NCI-H82 treated with DMSO at 0.1 percent for 48 hours (cell line): ENCODE data around the gene NFAT5.
A peak's percentile ranks its signal among the peaks of the same experiment; 100 is the strongest.
"Not testable (repeated sequence)": the region's sequence is repeated elsewhere in the genome, so short reads cannot be mapped to it uniquely, and the experiment has no call there.

Experiments used
- DNase-seq: peaks from one replicate; lab custom pipeline; 2025; ENCODE audit not compliant: unreplicated experiment; lab: John Stamatoyannopoulos, UW

NFAT5 gene

DNA sequence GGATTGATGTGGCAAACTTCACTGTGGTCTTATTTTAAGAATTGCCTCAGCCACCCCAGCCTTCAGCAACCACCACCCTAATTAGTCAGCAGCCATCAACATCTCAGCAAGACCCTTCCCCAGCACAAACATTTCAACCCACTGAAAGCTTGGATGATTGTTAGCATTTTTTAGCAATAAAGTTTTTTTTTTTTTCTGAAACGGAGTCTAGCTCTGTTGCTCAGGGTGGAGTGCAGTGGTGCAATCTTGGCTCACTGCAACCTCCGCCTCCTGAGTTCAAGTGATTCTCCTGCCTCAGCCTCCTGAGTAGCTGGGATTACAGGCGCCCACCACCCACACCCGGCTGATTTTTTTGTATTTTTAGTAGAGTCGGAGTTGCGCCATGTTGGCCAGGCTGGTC is 19.1 kb upstream of the NFAT5 start:
- not testable (repeated sequence) for DNase-seq

DNA sequence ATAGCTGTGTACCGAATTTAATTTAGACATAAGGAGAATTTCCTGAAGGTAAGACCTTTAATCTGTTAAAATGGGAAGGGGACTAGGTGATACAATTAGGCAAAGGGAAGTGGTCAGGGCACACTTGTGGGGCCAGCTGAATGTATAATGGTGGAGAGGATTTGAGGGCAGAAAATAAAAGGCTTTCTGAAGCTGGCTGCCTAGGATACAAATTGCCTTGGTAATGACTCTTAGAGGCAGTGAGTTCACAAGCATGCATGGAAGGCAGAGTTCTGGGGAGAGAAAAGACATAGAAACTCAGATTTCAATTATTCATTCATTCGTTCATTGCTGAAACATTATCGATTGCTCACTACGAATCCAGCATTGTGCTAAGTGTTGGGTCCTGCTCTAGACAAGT is 12.4 kb upstream of the NFAT5 start:
- no peak for DNase-seq

DNA sequence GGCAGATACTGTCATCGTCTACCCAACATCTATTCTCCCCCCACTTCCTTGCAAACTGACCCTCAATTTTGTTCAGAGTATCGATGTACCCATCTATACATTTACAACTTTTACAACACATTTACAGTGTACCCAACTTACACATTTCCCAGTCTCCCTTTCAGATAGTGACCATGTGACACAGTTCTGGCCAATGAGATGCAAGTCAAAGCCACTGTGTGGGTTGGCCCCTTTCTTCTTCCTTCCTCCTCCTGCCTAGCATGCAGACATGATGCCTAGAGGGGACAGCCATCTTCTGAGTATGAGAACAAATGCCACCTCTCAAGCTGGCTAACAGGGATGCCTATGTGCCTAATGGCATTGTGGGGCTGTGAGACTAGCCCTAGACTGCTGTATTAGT is 11.3 kb upstream of the NFAT5 start:
- DNase-seq: no peak

DNA sequence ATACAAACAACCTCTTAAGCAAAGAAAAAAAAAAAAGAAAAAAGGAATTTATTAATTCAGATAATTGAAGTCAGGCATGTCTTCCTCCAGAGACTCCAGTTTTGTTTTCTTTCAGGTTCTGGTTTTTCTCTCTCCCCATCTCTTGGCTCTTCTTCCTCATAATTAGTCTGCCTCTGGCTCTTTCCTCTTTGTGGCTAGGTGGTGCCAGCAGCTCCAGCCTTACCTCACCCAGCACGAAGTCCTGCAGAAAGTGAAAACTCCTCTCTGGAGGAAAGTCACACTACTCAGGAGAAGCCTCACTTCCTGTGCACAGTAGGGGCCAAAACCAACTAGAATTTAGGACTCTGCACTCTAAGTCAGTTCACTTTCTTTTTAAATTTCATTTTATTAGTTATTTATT is 10.3 kb upstream of the NFAT5 start:
- no peak for DNase-seq

DNA sequence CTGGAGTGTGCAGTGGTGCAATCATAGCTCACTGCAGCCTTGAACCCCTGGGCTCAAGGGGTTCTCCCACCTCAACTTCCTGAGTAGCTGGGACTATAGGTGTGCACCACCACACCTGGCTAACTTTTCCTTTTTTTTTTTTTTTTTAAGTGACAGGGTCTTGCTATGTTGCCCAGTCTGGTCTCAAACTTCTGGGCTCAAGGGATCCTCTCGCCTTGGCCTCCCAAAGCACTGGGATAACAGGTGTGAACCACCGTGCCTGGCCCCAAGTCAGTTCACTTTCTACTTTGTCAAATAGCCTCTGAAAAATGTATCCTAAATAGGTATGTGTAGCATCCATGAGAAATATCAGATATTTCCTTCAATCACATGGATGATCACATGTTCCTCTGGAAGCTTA is 9.9 kb upstream of the NFAT5 start:
- DNase-seq: no peak

DNA sequence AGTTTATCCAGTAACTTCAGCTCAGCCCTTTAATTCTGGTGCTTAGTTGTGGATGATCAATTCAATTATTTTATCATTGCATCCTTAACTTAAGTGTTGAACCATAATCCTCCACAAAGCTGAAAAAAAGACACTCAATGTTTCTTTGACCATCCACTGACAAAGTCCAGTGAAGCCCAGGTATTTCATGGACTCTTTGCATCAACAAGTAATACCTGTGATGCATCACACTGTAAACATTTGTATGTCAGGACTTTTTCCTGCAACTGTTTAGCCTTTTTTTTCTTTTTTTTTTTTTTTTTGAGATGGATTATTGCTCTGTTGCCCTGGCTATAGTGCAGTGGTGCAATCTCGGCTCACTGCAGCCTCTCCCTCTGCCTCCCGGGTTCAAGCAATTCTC is 6.6 kb upstream of the NFAT5 start:
- DNase-seq: no peak

DNA sequence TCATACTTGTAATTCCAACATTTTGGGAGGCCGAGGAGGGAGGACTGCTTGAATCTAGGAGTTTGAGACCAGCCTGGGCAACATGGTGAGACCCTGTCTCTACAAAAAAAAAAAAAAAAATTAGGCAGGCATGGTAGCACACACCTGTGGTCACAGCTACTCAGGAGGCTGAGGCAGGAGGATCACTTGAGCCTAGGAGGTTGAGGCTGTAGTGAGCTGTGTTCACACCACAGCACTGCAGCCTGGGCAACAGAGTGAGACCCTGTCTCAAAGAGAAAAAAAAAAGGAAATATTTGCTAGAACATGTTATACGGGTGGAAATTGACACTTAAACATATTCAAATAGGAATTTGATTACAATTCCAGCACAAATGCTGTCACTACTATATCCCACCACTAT is 4.4 kb upstream of the NFAT5 start:
- not testable (repeated sequence) for DNase-seq

DNA sequence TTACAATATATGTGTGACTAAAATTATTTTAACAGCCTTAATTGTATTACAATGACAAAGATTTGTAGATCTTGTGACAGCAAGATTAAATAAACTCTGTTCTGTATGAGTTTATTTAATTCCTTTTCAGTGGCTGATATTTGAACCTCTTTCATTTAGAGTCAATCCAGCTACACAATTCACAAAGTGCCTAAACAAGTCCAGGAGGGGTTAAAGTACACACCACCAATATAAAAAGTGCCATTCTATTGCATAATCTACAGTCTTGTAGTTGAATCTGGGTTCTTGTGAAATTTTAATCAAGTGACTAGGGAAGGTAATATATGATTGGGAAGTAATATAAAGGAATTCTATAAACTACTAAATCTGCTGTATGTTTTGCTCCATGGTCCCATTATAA is 3.9 kb upstream of the NFAT5 start:
- DNase-seq: no peak

DNA sequence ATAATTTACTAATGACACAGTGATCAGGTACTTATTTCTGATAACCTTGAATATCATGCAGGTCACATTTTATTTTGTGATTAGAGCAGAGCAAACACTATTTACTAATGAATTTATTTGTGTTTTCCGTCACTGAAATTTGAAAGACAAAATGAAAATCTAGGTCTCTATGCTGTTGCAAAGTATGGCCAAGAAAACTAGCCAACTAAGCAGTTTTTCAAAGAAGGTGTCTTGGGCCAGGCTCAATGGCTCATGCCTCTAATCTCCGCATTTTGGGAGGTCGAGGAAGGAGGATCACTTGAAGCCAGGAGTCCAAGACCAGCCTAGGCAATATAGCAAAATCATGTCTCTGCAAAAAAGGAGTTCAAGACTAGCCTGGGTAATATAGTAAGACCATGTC is 3.0 kb upstream of the NFAT5 start:
- DNase-seq: no peak

DNA sequence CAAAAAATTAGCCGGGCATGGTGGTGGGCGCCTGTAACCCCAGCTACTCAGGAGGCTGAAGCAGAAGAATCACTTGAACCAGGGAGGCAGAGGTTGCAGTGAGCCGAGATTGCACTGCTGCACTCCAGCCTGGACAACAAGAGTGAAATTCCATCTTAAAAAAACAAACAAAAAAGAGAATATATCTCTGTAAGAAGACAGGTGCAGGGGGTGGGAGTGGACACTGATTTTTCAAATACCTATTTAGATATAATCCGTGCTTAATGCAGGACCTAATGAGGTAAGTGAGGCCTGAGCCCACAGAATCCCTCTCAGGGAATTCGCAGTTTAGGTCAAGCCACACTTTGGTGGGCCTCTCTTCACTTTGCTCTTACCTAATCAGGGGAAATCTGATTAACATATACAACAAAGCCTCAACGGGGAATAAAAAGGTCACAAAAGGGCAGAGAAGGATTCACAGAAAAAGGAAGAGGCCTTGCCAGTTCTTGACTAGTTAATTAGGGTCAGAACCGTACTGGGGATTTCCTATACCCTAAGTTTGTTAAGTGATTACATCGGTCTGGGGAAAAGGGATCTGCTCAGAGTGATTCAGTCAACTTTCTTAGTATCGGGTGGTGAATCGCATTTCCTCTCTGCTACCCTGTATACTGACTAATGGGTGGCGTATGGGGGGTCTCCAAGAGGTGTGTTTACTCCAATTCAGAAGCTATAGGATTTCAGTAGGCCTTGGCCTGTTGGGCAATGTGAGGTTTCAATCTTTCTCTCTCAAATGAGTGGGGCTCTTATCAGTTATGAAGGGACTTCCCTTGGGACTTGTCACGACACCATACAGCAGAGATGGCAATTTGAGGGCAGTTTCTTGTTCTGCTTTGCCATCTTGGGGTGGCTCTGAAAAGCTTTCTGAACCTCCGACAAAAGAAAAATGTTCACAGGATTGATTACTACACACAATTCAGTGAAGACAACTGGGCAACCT is 1.9 kb upstream of the NFAT5 start:
- peak; percentile 94 for DNase-seq

DNA sequence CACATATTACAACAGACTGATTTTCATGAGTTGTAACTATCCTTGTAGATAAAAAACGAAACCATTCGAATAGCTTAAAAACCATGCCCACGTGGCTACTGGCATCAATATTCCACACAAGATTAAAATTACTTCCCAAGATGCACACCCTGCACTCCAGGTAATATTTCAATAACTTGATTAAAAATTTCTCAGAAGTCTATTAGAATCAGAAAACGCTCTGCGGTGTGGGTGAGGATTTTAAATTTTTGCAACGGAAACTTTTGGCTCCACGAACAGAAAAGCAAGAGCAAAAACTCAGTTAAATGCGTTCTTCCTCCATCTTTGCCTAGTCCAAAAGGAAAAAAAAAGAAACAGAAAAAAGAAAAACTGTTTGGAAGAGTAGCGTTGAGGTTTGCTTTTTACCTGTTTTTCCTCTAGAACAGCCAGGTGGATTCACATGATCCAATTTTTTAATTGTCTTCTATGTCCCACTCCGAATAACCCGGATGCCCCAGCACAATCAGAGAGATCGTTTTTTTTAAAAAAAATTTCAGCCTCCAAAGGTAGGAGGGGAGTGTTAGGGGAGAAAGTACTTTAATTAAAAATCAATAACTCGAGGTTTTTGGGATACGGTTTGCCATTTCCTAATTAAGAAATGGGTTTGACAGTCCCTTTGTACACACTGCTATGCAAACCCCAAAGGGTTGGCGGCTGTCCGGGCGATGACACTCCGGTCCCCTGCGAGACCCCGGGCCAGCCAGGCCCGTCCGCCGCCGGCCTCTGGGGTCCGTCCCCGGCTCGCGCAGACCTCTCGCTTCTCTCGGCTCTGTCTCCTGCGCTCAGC is 708 bp upstream of the NFAT5 start:
- no peak for DNase-seq

DNA sequence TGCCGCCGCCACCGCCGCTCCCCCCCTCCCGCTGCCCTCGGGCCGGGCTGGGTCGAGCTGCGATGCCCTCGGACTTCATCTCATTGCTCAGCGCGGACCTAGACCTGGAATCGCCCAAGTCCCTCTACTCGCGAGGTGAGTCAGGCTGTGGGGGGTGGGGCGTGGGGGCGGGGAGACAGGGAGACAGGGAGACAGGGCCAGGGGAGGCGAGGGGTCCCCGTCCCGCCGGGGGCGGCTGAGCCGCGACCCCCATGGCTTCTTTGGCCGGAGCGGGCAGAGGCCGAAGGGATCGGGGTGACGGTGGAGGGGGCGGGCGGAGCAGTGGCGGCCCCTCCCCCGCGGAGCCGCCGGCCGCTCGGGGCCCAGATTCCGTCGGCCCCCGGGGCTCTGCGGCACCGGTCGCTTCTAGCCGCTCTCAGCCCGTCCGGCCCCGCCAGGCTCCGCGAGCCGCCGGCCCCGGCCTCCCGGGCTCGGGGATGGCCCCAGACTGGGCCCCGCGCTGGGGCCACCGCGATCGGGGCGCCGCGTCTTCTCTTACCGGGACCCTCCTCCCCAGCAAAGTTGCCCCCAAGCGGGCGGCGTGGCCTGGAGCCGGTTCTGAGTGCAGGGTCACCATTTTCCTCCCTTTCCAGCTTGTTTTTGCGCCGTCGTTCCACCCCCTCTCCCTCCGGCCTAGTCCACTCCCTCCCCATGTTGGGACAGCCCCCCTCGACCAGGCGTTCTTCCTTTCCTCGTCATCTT is 644 bp downstream of the NFAT5 start:
- DNase-seq: no peak

DNA sequence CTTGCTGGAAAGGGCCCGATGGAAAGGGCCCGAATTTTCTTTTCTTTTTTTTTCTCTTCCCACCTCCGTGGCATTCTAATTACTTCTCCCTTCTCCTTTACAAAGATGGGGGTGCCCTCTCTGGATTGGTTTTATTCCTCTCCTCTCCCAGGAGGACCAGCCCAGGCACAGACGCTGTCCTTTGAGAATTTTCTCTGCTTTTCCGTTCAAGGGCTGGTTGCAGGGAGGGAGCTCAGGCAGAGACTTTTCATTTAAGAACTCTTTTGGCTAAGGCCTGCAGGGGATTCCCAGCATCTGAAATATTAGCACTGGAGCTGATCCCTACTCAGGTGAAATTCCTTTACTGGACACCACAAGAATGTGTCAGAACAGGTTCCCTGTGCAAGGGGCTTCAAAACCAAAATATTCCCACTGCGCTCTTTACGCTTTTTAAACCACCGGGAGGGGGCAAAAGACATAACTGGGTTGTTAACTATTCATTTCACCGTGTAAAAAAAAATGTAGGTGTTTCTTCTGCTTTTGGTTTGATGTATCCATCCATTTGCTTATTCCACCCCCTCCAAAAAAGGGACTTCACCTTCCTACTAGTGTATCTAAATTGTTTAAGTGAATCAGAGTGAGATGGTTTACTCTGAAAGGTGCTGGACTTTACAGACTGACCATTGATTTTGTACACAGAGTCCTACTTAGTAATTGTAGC is 1.4 kb downstream of the NFAT5 start:
- DNase-seq: no peak

DNA sequence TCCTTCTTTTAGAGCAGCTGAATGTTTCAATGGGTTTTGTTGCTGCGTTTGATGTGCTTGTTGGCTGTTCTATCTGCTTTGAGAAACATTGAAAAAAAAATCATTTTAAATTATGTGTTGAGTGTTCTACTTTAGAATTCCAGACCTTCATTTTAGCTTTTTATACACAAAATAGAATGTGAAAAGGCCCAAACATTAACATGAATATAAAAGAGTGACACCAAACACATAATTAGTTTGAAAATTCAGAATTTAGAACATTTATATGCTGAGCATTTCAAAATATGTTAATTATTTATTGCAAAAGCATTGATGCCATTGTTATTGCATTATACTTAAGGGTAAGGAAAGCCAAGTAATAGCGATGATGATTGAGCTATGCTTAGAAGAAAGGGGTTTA is 2.9 kb downstream of the NFAT5 start:
- DNase-seq: no peak

DNA sequence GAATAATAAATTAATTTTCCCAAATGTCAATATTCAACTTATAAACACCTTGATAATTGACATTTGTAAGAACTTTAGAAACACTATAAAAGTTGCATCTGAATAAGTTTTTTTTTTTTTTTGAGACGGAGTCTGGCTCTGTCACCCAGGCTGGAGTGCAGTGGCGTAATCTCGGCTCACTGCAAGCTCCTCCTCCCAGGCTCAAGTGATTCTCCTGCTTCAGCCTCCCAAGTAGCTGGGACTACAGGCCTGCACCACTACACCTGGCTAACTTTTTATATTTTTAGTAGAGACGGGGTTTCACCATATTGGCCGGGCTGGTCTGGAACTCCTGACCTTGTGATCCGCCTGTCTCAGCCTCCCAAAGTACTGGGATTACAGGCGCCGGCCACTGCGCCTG is 13.0 kb downstream of the NFAT5 start:
- DNase-seq: not testable (repeated sequence)

DNA sequence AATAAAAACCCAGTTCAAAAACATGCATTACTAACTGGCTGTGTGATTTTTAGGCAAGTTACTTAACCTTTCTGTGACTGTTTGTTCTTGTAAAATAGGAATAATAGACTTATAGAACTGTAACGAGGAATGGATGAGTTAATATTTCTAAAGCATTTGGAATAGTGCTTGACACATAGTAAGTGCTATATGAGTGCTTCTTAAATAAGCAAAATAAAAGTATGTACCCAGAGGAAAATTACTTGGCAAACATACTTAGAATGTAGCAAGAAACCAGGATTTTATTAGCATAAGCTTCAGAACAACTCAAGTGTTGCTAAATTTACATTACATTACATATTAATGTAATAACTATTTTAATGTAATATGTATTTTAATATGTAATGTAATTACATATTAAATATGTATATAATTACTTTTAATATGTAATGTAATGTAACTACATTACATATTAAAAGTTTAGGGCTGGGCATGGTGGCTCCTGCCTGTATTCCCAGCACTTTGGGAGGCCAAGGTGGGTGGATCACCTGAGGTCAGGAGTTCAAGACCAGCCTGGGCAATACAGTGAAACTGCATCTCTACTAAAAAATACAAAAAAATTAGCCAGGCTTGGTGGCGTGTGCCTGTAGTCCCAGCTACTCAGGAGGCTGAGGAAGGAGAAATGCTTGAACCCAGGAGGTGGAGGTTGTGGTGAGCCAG is 14.2 kb downstream of the NFAT5 start:
- DNase-seq: no peak

DNA sequence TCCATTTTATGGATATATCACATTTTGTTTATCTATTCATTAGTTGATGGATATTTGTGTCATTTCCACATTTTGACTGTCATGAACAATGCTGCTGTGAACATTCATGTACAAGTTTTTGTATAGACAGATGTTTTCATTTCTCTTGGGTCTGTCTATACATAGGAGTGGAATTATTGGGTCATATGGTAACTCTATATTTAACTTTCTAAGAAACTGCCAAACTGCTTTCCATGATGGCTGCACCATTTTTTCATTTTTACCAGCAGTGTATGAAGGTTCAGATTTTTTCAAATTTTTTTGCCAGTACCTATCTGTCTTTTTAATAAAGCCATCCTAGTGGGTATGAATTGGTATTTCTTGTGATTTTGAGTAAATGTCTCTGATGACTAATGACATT is 15.5 kb downstream of the NFAT5 start:
- no peak for DNase-seq

DNA sequence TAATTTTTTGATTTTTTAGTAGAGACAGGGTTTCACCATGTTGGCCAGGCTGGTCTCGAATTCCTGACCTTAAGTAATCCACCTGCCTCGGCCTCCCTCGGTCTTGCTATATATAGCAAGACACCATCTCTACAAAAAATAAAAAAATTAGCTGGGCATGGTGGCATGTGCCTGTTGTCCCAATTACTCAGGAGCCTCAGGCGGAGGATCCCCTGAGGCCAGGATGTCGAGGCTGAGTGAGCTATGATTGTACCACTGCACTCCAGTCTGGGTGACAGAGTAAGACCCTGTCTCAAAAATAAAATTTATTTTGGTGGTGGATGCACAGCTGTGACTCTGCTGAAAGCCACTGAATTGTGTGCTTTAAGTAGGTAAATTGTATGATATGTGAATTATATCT is 18.7 kb downstream of the NFAT5 start:
- DNase-seq: not testable (repeated sequence)

DNA sequence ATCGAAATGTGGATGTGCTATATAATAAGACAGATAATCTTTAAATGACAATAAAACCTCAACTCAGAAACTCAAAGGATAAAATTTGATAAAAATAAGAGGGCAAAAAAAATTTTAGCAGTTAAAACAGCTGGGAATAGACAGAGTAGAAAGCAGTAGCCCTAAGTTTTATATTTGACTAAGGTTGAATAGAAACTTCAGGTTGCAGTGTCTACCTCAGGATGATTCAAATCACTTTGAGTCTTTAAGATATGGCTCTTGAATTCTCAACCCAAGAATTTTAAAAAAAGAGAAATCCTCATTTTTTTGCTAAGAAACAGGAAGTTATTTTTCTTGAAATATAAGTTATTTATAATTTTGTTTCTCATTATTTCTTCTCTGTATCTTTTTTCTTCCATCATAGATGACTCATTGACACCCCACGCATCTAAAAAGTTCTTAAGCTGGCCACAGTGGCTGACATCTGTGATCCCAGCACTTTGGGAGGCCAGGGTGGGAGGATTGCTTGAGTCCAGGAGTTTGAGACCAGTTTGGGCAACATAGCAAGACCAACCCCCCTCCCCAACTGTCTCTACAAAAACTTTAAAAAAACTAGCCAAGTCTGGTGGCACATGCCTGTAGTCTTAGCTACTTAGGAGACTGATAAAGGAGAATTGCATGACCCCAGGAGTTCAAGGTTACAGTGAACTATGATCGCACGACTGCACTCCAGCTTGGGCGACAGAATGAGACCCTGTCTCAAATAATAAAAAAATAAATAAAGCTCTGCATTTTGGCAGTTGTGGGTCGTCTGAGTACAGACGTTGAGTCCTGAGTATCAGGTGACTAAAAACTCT is 23.9 kb downstream of the NFAT5 start:
- DNase-seq: no peak
